ENCODE data around the gene CASQ2. TPM values are rescaled to one million over a fixed set of nuclear protein-coding genes. Genes with fewer than 3 reads are reported as not detected.
A peak's percentile ranks its signal among the peaks of the same experiment; 100 is the strongest.

The CASQ2 gene
- total and polyA plus RNA-seq, 2 donors: 1.0 to 6.7 TPM

GRCh38 chr1:115726570-115726969 lies 41.9 kb downstream of the CASQ2 start:
- no peak overlapping the region for H3K27ac ChIP-seq (ENCODE audit: low read depth in 1 of 2, low read length in 1 of 2)
- H3K27me3 ChIP-seq (ENCODE audit: control insufficient read depth in 2 of 2, insufficient read depth in 1 of 2, low read length in 1 of 2): no peaks in the 10 kb centered on the region
- H3K36me3 ChIP-seq (ENCODE audit: control insufficient read depth in 2 of 2, insufficient read depth in 2 of 2, low read length in 1 of 2): no peaks in the 10 kb centered on the region
- no peak for DNase-seq (ENCODE audit: low read depth in 6 of 9, low spot score in 9 of 9)
- H3K9me3 ChIP-seq (ENCODE audit: control insufficient read depth in 2 of 2, insufficient read depth in 1 of 2, low read length in 1 of 2): no peaks in the 10 kb centered on the region
- H3K4me3 ChIP-seq (ENCODE audit: low read length in 2 of 2): no peak overlapping the region
- no peaks in the 10 kb centered on the region for H3K4me1 ChIP-seq (ENCODE audit: control insufficient read depth in 2 of 2, insufficient read depth in 2 of 2, low read length in 2 of 2)

DNA sequence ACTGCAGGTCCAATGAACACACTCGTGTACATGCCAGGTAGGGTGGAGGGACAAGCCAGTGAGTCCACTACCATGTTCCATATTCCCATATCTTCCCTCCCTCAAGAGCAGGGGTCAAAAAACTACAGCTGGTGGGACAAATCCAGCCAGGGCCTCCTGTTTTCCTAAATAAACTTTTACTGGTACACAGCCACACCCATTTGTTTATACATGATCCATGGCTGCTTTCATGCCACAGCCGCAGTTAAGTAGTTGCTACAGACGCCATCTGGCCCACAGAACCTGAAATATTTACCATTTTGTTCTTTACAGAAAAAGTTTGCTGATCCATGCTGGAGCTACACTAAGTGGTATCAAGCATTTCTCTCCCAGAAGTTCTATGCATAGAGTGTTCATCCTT lies 42.4 kb downstream of the CASQ2 start:
- Histone ChIP-seq H3K27me3 (ENCODE audit: control insufficient read depth in 2 of 2, insufficient read depth in 1 of 2, low read length in 1 of 2) (no peaks in the 10 kb centered on the region), H3K27ac (ENCODE audit: low read depth in 1 of 2, low read length in 1 of 2) (no peak overlapping the region)

DNA sequence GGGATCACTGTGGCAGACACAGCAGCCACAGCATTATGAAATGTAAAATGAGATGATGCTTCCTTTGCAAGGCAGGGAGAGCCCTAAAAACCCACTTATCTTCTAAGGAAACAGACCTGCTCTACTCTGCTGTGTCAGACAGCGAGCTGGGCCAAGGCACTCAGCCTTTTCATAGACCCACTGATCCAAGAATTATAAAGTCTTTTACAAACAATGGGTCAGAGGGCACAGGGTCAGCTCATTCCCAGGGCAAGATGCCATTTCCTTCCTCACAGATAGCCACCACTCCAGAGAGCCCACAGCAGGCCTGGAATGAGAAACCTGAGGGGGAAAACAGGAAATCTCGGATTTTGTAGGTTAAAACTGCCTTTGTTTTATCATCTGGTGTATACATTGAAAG lies 42.9 kb downstream of the CASQ2 start:
- 87% methylated on average over 2 of the region's 2 CpGs for WGBS

More for the DNA sequence above, 42.4 kb downstream of the CASQ2 start:
- no peak for DNase-seq (ENCODE audit: low read depth in 6 of 9, low spot score in 9 of 9)
- Histone ChIP-seq H3K4me3 (ENCODE audit: low read length in 2 of 2) (no peak overlapping the region), H3K36me3 (ENCODE audit: control insufficient read depth in 2 of 2, insufficient read depth in 2 of 2, low read length in 1 of 2) (no peaks in the 10 kb centered on the region), H3K4me1 (ENCODE audit: control insufficient read depth in 2 of 2, insufficient read depth in 2 of 2, low read length in 2 of 2) (no peaks in the 10 kb centered on the region), H3K9me3 (ENCODE audit: control insufficient read depth in 2 of 2, insufficient read depth in 1 of 2, low read length in 1 of 2) (no peaks in the 10 kb centered on the region)
- 94% methylated on average over 3 of the region's 3 CpGs for WGBS

GRCh38 chr1:115723756-115724155 lies 44.8 kb downstream of the CASQ2 start:
- H3K36me3 ChIP-seq (ENCODE audit: control insufficient read depth in 2 of 2, insufficient read depth in 2 of 2, low read length in 1 of 2): no peaks in the 10 kb centered on the region
- no peak overlapping the region for H3K4me3 ChIP-seq (ENCODE audit: low read length in 2 of 2)
- no peak for DNase-seq (ENCODE audit: low read depth in 6 of 9, low spot score in 9 of 9)
- 97% methylated on average over 5 of the region's 5 CpGs for WGBS
- peaks cover 0 to under 1% of the 10 kb centered on the region in 2 donors for H3K4me1 ChIP-seq (ENCODE audit: control insufficient read depth in 2 of 2, insufficient read depth in 2 of 2, low read length in 2 of 2)
- H3K27me3 ChIP-seq (ENCODE audit: control insufficient read depth in 2 of 2, insufficient read depth in 1 of 2, low read length in 1 of 2): no peaks in the 10 kb centered on the region
- no peak overlapping the region for H3K27ac ChIP-seq (ENCODE audit: low read depth in 1 of 2, low read length in 1 of 2)
- H3K9me3 ChIP-seq (ENCODE audit: control insufficient read depth in 2 of 2, insufficient read depth in 1 of 2, low read length in 1 of 2): no peaks in the 10 kb centered on the region

More for the DNA sequence above, 42.9 kb downstream of the CASQ2 start:
- no peak for DNase-seq (ENCODE audit: low read depth in 6 of 9, low spot score in 9 of 9)
- no peak overlapping the region for H3K4me3 ChIP-seq (ENCODE audit: low read length in 2 of 2)
- H3K27me3 ChIP-seq (ENCODE audit: control insufficient read depth in 2 of 2, insufficient read depth in 1 of 2, low read length in 1 of 2): no peaks in the 10 kb centered on the region
- no peak overlapping the region for H3K27ac ChIP-seq (ENCODE audit: low read depth in 1 of 2, low read length in 1 of 2)
- no peaks in the 10 kb centered on the region for H3K36me3 ChIP-seq (ENCODE audit: control insufficient read depth in 2 of 2, insufficient read depth in 2 of 2, low read length in 1 of 2)
- no peaks in the 10 kb centered on the region for H3K9me3 ChIP-seq (ENCODE audit: control insufficient read depth in 2 of 2, insufficient read depth in 1 of 2, low read length in 1 of 2)
- no peaks in the 10 kb centered on the region for H3K4me1 ChIP-seq (ENCODE audit: control insufficient read depth in 2 of 2, insufficient read depth in 2 of 2, low read length in 2 of 2)

GRCh38 chr1:115722221-115722620 lies 46.3 kb downstream of the CASQ2 start:
- no peaks in the 10 kb centered on the region for H3K9me3 ChIP-seq (ENCODE audit: control insufficient read depth in 2 of 2, insufficient read depth in 1 of 2, low read length in 1 of 2)
- peaks cover 10 to 13% of the 10 kb centered on the region in 2 donors for H3K4me1 ChIP-seq (ENCODE audit: control insufficient read depth in 2 of 2, insufficient read depth in 2 of 2, low read length in 2 of 2)
- no peak overlapping the region for H3K27ac ChIP-seq (ENCODE audit: low read depth in 1 of 2, low read length in 1 of 2)
- no peak for DNase-seq (ENCODE audit: low read depth in 6 of 9, low spot score in 9 of 9)
- H3K4me3 ChIP-seq (ENCODE audit: low read length in 2 of 2): no peak overlapping the region
- WGBS: 93% methylated on average over 1 of the region's 1 CpG
- no peaks in the 10 kb centered on the region for H3K27me3 ChIP-seq (ENCODE audit: control insufficient read depth in 2 of 2, insufficient read depth in 1 of 2, low read length in 1 of 2)
- H3K36me3 ChIP-seq (ENCODE audit: control insufficient read depth in 2 of 2, insufficient read depth in 2 of 2, low read length in 1 of 2): no peaks in the 10 kb centered on the region

DNA sequence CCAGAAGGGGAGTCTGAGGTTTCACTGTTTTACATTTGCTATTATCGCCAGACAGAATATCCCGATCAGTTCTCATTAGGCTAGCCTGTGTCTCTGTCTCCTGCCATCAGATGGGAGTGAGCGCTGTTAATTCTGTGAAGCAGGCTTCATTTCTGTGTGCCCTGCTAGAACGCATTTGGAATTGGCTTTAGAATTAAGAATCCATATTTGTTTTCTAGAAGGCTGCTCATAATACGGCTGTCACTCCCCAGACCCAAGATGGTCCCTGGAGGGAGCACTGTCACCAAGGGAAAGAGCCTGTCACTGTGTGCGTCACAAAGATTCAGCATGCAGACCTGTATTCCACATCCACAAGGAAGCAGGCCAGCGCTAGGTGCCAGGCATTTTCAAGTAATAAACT lies 49.2 kb downstream of the CASQ2 start:
- Histone ChIP-seq H3K4me3 (ENCODE audit: low read length in 2 of 2) (no peak overlapping the region), H3K9me3 (ENCODE audit: control insufficient read depth in 2 of 2, insufficient read depth in 1 of 2, low read length in 1 of 2) (no peaks in the 10 kb centered on the region), H3K27me3 (ENCODE audit: control insufficient read depth in 2 of 2, insufficient read depth in 1 of 2, low read length in 1 of 2) (no peaks in the 10 kb centered on the region), H3K4me1 (ENCODE audit: control insufficient read depth in 2 of 2, insufficient read depth in 2 of 2, low read length in 2 of 2) (peaks cover 10 to 13% of the 10 kb centered on the region in 2 donors), H3K36me3 (ENCODE audit: control insufficient read depth in 2 of 2, insufficient read depth in 2 of 2, low read length in 1 of 2) (no peaks in the 10 kb centered on the region), H3K27ac (ENCODE audit: low read depth in 1 of 2, low read length in 1 of 2) (no peak overlapping the region)
- no peak for DNase-seq (ENCODE audit: low read depth in 6 of 9, low spot score in 9 of 9)
- 98% methylated on average over 7 of the region's 7 CpGs for WGBS

DNA sequence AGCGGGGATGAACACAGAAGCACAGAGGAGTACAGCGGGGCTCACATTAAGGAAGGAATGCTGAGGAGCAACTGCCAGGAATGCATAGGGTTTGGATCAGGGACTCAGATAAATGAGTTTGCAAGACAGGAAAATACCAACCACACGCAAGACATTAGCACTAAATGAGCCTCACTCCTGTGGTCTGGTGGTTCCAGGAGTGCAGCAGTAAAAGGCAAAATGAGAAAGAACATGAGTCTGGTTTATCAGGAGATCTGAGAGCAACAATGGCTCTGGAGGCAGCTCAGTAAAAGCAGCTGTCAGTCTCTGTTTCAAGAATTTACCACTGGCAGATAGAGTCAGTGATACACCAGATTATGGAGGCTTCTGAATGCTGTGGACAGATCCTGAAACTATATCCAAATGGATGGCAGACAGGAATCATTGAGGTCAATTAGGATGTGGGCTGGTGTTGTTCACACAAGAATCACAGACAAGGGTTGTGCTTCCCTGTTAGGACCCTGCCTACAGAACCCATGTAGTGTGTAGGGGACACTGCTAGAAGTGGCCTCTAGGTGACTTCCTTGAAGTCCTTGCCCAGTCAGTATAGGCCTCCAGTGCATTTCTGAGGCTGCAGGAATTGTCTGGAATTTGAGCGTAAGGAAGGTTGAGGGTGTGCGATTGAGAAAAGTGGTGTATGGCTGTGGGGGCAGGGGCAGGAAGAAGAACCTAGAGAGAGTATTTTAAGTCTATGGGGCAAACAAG lies 50.3 kb downstream of the CASQ2 start:
- DNase-seq (ENCODE audit: low read depth in 6 of 9, low spot score in 9 of 9): peak in 2 of 9 donors; percentile 30 to 67
- Histone ChIP-seq H3K4me1 (ENCODE audit: control insufficient read depth in 2 of 2, insufficient read depth in 2 of 2, low read length in 2 of 2) (peaks cover 10 to 21% of the 10 kb centered on the region in 2 donors), H3K4me3 (ENCODE audit: low read length in 2 of 2) (no peak overlapping the region), H3K9me3 (ENCODE audit: control insufficient read depth in 2 of 2, insufficient read depth in 1 of 2, low read length in 1 of 2) (no peaks in the 10 kb centered on the region), H3K36me3 (ENCODE audit: control insufficient read depth in 2 of 2, insufficient read depth in 2 of 2, low read length in 1 of 2) (no peaks in the 10 kb centered on the region), H3K27ac (ENCODE audit: low read depth in 1 of 2, low read length in 1 of 2) (no peak overlapping the region), H3K27me3 (ENCODE audit: control insufficient read depth in 2 of 2, insufficient read depth in 1 of 2, low read length in 1 of 2) (no peaks in the 10 kb centered on the region)
- 84% methylated on average over 5 of the region's 5 CpGs for WGBS

DNA sequence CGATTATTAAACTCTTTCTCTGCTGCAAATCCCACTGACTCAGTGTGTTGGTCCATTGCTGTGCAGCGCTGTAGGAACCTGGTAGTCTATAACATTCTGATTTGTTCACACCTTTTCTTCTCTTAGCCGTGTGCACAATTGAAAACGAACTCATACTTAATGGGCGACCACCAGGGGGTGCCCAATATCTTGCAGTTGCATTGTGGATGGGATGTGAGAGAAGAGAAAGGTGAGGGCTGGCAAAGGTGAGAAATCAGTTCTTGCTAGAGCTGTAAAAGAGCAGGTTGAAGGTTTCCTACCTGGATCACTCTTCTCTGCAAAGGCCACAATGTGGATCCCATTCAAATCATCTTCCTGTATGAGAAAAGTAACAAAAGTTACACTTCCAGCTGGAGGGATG lies 51.0 kb downstream of the CASQ2 start:
- no peak overlapping the region for H3K27ac ChIP-seq (ENCODE audit: low read depth in 1 of 2, low read length in 1 of 2)
- H3K36me3 ChIP-seq (ENCODE audit: control insufficient read depth in 2 of 2, insufficient read depth in 2 of 2, low read length in 1 of 2): no peaks in the 10 kb centered on the region
- DNase-seq (ENCODE audit: low read depth in 6 of 9, low spot score in 9 of 9): peak in 5 of 9 donors; percentile 42 to 66 (median 47)
- H3K4me1 ChIP-seq (ENCODE audit: control insufficient read depth in 2 of 2, insufficient read depth in 2 of 2, low read length in 2 of 2): peaks cover 10 to 27% of the 10 kb centered on the region in 2 donors
- H3K9me3 ChIP-seq (ENCODE audit: control insufficient read depth in 2 of 2, insufficient read depth in 1 of 2, low read length in 1 of 2): no peaks in the 10 kb centered on the region
- WGBS: 59% methylated on average over 5 of the region's 5 CpGs
- no peaks in the 10 kb centered on the region for H3K27me3 ChIP-seq (ENCODE audit: control insufficient read depth in 2 of 2, insufficient read depth in 1 of 2, low read length in 1 of 2)
- no peak overlapping the region for H3K4me3 ChIP-seq (ENCODE audit: low read length in 2 of 2)

DNA sequence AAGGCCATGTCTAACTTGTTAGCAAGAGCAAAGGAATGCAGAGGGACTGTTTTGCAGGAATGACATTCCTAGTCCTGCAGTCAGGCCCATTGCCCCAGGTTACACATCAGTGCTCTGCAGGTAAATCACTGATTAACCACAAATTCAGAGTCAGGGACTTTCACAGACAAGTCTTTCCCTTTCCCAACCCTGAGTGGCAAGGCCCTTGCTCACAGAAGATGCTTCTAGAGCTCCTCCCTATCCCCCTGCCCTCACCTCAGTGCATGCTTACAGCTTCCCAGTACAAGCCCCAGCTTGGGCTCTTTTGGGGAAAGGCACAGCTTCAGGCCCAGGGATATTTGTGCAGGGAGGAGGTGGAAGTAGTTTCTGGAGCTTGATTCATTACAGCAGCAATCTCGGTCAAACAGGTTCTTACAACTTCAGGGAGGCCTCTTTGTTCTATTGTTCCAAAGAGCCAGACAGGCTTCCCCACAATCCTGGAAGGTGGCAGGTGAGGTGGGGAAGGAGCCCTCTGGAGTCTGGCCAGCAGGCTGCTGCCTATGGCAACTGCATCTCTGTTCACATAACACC lies 53.9 kb downstream of the CASQ2 start:
- no peak overlapping the region for H3K4me3 ChIP-seq (ENCODE audit: low read length in 2 of 2)
- H3K27me3 ChIP-seq (ENCODE audit: control insufficient read depth in 2 of 2, insufficient read depth in 1 of 2, low read length in 1 of 2): no peaks in the 10 kb centered on the region
- H3K9me3 ChIP-seq (ENCODE audit: control insufficient read depth in 2 of 2, insufficient read depth in 1 of 2, low read length in 1 of 2): no peaks in the 10 kb centered on the region
- no peaks in the 10 kb centered on the region for H3K36me3 ChIP-seq (ENCODE audit: control insufficient read depth in 2 of 2, insufficient read depth in 2 of 2, low read length in 1 of 2)
- no peak for DNase-seq (ENCODE audit: low read depth in 6 of 9, low spot score in 9 of 9)
- WGBS: 94% methylated on average over 1 of the region's 1 CpG
- H3K4me1 ChIP-seq (ENCODE audit: control insufficient read depth in 2 of 2, insufficient read depth in 2 of 2, low read length in 2 of 2): peaks cover 34 to 49% of the 10 kb centered on the region in 2 donors
- H3K27ac ChIP-seq (ENCODE audit: low read depth in 1 of 2, low read length in 1 of 2): no peak overlapping the region
